ENCODE measurements around the gene INO80.

DNA sequence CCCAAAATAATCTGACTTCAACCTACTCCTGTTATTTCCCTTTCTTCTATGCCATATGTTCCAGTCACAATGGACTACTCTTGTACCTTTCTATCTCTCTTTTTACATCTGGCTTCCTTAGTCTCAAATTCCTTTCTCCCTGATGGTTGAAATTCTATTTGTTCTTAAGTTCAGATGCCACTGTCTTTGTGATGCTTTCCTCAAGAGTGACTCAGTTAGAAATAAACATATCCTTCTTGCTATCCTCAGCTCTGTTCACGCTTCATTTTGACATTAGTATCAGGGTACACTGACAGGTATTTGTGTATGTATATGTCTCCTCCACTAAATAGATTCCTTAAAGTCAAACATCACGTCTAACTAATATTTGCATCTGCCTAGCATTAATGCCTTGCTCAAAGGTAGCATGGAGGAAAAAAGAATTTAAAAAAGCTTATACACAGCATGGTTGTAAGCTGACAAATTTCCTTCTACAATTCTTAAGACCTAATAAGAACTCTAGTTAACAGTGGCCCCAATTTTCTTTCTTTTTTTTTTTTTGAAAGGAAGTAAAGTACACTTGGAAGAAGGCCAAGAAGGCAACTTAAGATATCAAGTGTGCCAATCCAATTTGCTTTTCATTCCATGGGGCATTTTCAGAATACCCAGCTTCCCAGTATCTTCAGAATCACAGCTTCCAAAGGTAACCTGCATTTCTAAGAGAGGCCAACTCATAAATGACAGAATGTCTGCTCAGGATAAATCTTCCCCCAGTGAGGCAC is 104.8 kb downstream of the INO80 start:
- TF ChIP-seq, protein P1, sequence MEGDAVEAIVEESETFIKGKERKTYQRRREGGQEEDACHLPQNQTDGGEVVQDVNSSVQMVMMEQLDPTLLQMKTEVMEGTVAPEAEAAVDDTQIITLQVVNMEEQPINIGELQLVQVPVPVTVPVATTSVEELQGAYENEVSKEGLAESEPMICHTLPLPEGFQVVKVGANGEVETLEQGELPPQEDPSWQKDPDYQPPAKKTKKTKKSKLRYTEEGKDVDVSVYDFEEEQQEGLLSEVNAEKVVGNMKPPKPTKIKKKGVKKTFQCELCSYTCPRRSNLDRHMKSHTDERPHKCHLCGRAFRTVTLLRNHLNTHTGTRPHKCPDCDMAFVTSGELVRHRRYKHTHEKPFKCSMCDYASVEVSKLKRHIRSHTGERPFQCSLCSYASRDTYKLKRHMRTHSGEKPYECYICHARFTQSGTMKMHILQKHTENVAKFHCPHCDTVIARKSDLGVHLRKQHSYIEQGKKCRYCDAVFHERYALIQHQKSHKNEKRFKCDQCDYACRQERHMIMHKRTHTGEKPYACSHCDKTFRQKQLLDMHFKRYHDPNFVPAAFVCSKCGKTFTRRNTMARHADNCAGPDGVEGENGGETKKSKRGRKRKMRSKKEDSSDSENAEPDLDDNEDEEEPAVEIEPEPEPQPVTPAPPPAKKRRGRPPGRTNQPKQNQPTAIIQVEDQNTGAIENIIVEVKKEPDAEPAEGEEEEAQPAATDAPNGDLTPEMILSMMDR (IDR thresholded peaks at IDR 0.05): no peak
- no peak for TF ChIP-seq EZH2 (IDR thresholded peaks at IDR 0.05; ENCODE audit: borderline replicate concordance, insufficient read depth, low read depth, low read length, poor library complexity, severe bottlenecking)

Data from B cell (primary cell).